IMR-90 (cell line): ENCODE measurements around the gene ADAMTS16. TPM values are rescaled to one million over a fixed set of nuclear protein-coding genes. Genes with fewer than 3 reads are reported as not detected.

Source experiments
- ATAC-seq: fragments of 200-7000 bp; cut with Tn5 transposase; 2 replicates; pipeline ENCODE4 v1.9.1; 2020; ENCODE audit warnings: low read depth, mild to moderate bottlenecking, moderate library complexity
- BruUV-seq: library from RNA; stranded (reverse); fragments of 400-500 nt; replicated peaks from 2 replicates; lab custom pipeline; 2021; lab: Mats Ljungman, UMichigan
- CTCF ChIA-PET: fragments of 300-600 bp; formaldehyde crosslinking; extraction: SDS; loops from one replicate; lab custom pipeline; 2021; ENCODE audit warnings: antibody characterized with exemption; lab: Yijun Ruan, JAX
- POLR2A ChIA-PET: fragments of 300-600 bp; sonication (Branson Sonifier 250); formaldehyde crosslinking; loops from one replicate; lab custom pipeline; 2022; ENCODE audit warnings: antibody characterized with exemption; ENCODE audit not compliant: unreplicated experiment; lab: Charles Lee
- DNase-seq: peaks from one replicate; pipeline ENCODE4 v3.0.0; 2013
- H2AFZ ChIP-seq: replicated peaks from 2 replicates; pipeline ENCODE3; 2013; ENCODE audit warnings: low read length, mild to moderate bottlenecking; ENCODE audit not compliant: poor library complexity
- H2AK5ac ChIP-seq: 2 replicates; pipeline ENCODE4 v1.6.1; 2013; ENCODE audit warnings: low read depth, low read length, inconsistent platforms
- H2AK9ac ChIP-seq: replicated peaks from 2 replicates; pipeline ENCODE3; 2013; ENCODE audit warnings: mild to moderate bottlenecking, low read depth, low read length, moderate library complexity; ENCODE audit not compliant: poor library complexity
- H2BK120ac ChIP-seq: 2 replicates; pipeline ENCODE4 v1.6.1; 2013; ENCODE audit warnings: low read depth, low read length, inconsistent platforms
- H2BK15ac ChIP-seq: 3 replicates; pipeline ENCODE4 v1.6.1; 2013; ENCODE audit warnings: low read depth, low read length, inconsistent platforms
- H2BK20ac ChIP-seq: 2 replicates; pipeline ENCODE4 v1.6.1; 2013; ENCODE audit warnings: low read depth, mild to moderate bottlenecking, inconsistent platforms, low read length, moderate library complexity
- H2BK5ac ChIP-seq: 2 replicates; pipeline ENCODE4 v1.6.1; 2013; ENCODE audit warnings: mild to moderate bottlenecking, low read depth, low read length, inconsistent platforms; ENCODE audit not compliant: poor library complexity, severe bottlenecking
- H3K14ac ChIP-seq: replicated peaks from 2 replicates; pipeline ENCODE4 v1.6.1; 2013; ENCODE audit warnings: low read depth, low read length, inconsistent platforms
- H3K18ac ChIP-seq: 2 replicates; pipeline ENCODE4 v1.6.1; 2013; ENCODE audit warnings: low read depth, low read length, control low read depth
- H3K23ac ChIP-seq: 2 replicates; pipeline ENCODE4 v1.6.1; 2013; ENCODE audit warnings: low read depth, low read length, inconsistent platforms
- H3K27ac ChIP-seq: 2 replicates; pipeline ENCODE4 v1.5.1; 2013; ENCODE audit warnings: mild to moderate bottlenecking, control low read depth, low read length; ENCODE audit not compliant: insufficient read depth
- H3K27me3 ChIP-seq: 2 replicates; pipeline ENCODE4 v1.6.1; 2013; ENCODE audit warnings: low read length; ENCODE audit not compliant: control insufficient read depth, insufficient read depth
- H3K36me3 ChIP-seq: 2 replicates; pipeline ENCODE4 v1.6.1; 2013; ENCODE audit warnings: low read length, mixed read lengths; ENCODE audit not compliant: control insufficient read depth, insufficient read depth
- H3K4ac ChIP-seq: 2 replicates; pipeline ENCODE4 v1.6.1; 2013; ENCODE audit warnings: low read depth, low read length, inconsistent platforms
- H3K4me1 ChIP-seq: 2 replicates; pipeline ENCODE4 v1.6.1; 2013; ENCODE audit warnings: low read length, mixed read lengths; ENCODE audit not compliant: control insufficient read depth, insufficient read depth
- H3K4me2 ChIP-seq: 2 replicates; pipeline ENCODE4 v1.6.1; 2013; ENCODE audit warnings: low read depth, mild to moderate bottlenecking, control low read depth, low read length, moderate library complexity
- H3K4me3 ChIP-seq: 2 replicates; pipeline ENCODE4 v1.5.1; 2013; ENCODE audit warnings: low read depth, mild to moderate bottlenecking, control low read depth, low read length, moderate library complexity; ENCODE audit not compliant: insufficient read depth
- H3K56ac ChIP-seq: 2 replicates; pipeline ENCODE4 v1.6.1; 2013; ENCODE audit warnings: low read length, inconsistent platforms; ENCODE audit not compliant: insufficient read depth; ENCODE audit errors: extremely low read depth
- H3K79me1 ChIP-seq, 2 experiments: 2 replicates each; pipeline ENCODE4 v1.6.1; 2013; ENCODE audit warnings: low read length in 2 of 2, inconsistent platforms in 1 of 2, low read depth in 1 of 2
- H3K9ac ChIP-seq: 2 replicates; pipeline ENCODE4 v1.6.1; 2013; ENCODE audit warnings: low read depth, low read length, control low read depth
- H3K9me1 ChIP-seq: 2 replicates; pipeline ENCODE4 v1.6.1; 2013; ENCODE audit warnings: low read length, inconsistent platforms; ENCODE audit not compliant: insufficient read depth
- H3K9me3 ChIP-seq: 2 replicates; pipeline ENCODE4 v1.6.1; 2013; ENCODE audit warnings: low read length; ENCODE audit not compliant: control insufficient read depth, insufficient read depth
- H4K20me1 ChIP-seq: 2 replicates; pipeline ENCODE4 v1.6.1; 2013; ENCODE audit warnings: low read length, inconsistent platforms; ENCODE audit not compliant: insufficient read depth
- H4K5ac ChIP-seq: 2 replicates; pipeline ENCODE4 v1.6.1; 2013; ENCODE audit warnings: mild to moderate bottlenecking, low read depth, low read length, control low read depth
- H4K8ac ChIP-seq, 2 experiments: 2 replicates each; pipeline ENCODE4 v1.6.1; 2013; ENCODE audit warnings: low read depth in 2 of 2, low read length in 2 of 2, control low read depth in 1 of 2, inconsistent platforms in 1 of 2
- H4K91ac ChIP-seq: 2 replicates; pipeline ENCODE4 v1.6.1; 2013; ENCODE audit warnings: low read depth, low read length, inconsistent platforms; ENCODE audit not compliant: insufficient read depth
- BHLHE40 ChIP-seq: fragments of 150-350 bp; IDR thresholded peaks from 2 replicates; pipeline ENCODE4 v1.6.1; 2016; ENCODE audit warnings: mild to moderate bottlenecking, low read depth, low read length
- CEBPB ChIP-seq: IDR thresholded peaks from 2 replicates; pipeline ENCODE4 v1.6.1; 2012; ENCODE audit warnings: low read depth, low read length, improper control_type of control experiment
- CHD1 ChIP-seq: IDR thresholded peaks from 2 replicates; pipeline ENCODE4 v1.6.1; 2012; ENCODE audit warnings: low read depth, low read length, improper control_type of control experiment
- FOS ChIP-seq: fragments of 150-350 bp; IDR thresholded peaks from 2 replicates; pipeline ENCODE4 v1.6.1; 2016; ENCODE audit warnings: low read depth, low read length
- MAFK ChIP-seq: IDR thresholded peaks from 2 replicates; pipeline ENCODE4 v1.6.1; 2012; ENCODE audit warnings: low read depth, low read length, improper control_type of control experiment
- MAZ ChIP-seq: IDR thresholded peaks from 2 replicates; pipeline ENCODE4 v1.6.1; 2012; ENCODE audit warnings: low read depth, mild to moderate bottlenecking, low read length, improper control_type of control experiment, moderate library complexity, borderline replicate concordance
- MXI1 ChIP-seq: IDR thresholded peaks from 2 replicates; pipeline ENCODE4 v1.6.1; 2012; ENCODE audit warnings: low read depth, mild to moderate bottlenecking, low read length, moderate library complexity, borderline replicate concordance
- NFE2L2 ChIP-seq: fragments of 150-350 bp; IDR thresholded peaks from 2 replicates; pipeline ENCODE4 v1.6.1; 2016; ENCODE audit warnings: low read depth, mild to moderate bottlenecking, low read length
- POLR2A ChIP-seq: IDR thresholded peaks from 2 replicates; pipeline ENCODE4 v1.6.1; 2012; ENCODE audit warnings: mild to moderate bottlenecking, low read depth, low read length
- RAD21 ChIP-seq: IDR thresholded peaks from 2 replicates; pipeline ENCODE4 v1.6.1; 2012; ENCODE audit warnings: low read length, improper control_type of control experiment
- RCOR1 ChIP-seq: IDR thresholded peaks from 2 replicates; pipeline ENCODE4 v1.6.1; 2012; ENCODE audit warnings: mild to moderate bottlenecking, low read length, improper control_type of control experiment; ENCODE audit not compliant: insufficient replicate concordance
- RFX5 ChIP-seq: IDR thresholded peaks from 2 replicates; pipeline ENCODE4 v1.8.0; 2012; ENCODE audit warnings: low read depth, mild to moderate bottlenecking, low read length, moderate library complexity
- SMC3 ChIP-seq: fragments of 150-350 bp; IDR thresholded peaks from 2 replicates; pipeline ENCODE4 v1.6.1; 2016; ENCODE audit warnings: low read depth, mild to moderate bottlenecking, antibody characterized with exemption, low read length, moderate library complexity
- USF2 ChIP-seq: fragments of 150-350 bp; IDR thresholded peaks from 2 replicates; pipeline ENCODE4 v1.6.1; 2017; ENCODE audit warnings: mild to moderate bottlenecking, antibody characterized with exemption, low read length, low read depth
- WGBS, 2 experiments: methylation state at CpG; one replicate each; pipeline versions ENCODE4 v1.1.5 to v1.1.7; 2013; ENCODE audit warnings: missing lambda C conversion rate in 2 of 2; ENCODE audit not compliant: insufficient read length in 1 of 2; ENCODE audit errors: extremely low coverage in 2 of 2; 5-methylcytosine and 5-hydroxymethylcytosine counted together
- dilution Hi-C: fragments of 300-500 bp; cut with HindIII; formaldehyde crosslinking; loops from one replicate; pipeline ENCODE4 v1.14.3; 2018; ENCODE audit warnings: low sequenced_read_pairs; ENCODE audit not compliant: unreplicated experiment
- in situ Hi-C: fragments of 300-500 bp; cut with MboI; formaldehyde crosslinking; loops from 3 replicates; pipeline ENCODE4 v1.14.3; 2019; ENCODE audit warnings: low sequenced_read_pairs, inconsistent platforms, mixed read lengths
- intact Hi-C: fragments of 100-400 bp; cut with micrococcal nuclease; formaldehyde crosslinking; loops from 2 replicates; pipeline ENCODE4 v1.10.0; 2022
- polyA plus RNA-seq, 3 experiments: library from polyadenylated mRNA; depleted of rRNA; stranded (reverse); fragments of >200 nt; gene quantifications; 2 replicates each; pipeline ENCODE4 v1.2.3, GENCODE V29; 2012; ENCODE audit warnings: low replicate concordance in 1 of 3
- total RNA-seq: library from RNA; depleted of rRNA; stranded (reverse); fragments of >200 nt; gene quantifications from 2 replicates; pipeline ENCODE4 v1.2.3, GENCODE V29; 2012
- TF ChIP-seq, protein P1 (sequence below): fragments of 150-350 bp; IDR thresholded peaks from 2 replicates; pipeline ENCODE4 v1.6.1; 2016; ENCODE audit warnings: low read depth, mild to moderate bottlenecking, low read length, moderate library complexity, borderline replicate concordance
- TF ChIP-seq, protein P2 (sequence below): conservative IDR thresholded peaks from 2 replicates; pipeline ENCODE4 v1.5.1; 2012; ENCODE audit warnings: mild to moderate bottlenecking, low read depth, low read length, improper control_type of control experiment

Gene ADAMTS16
- total and polyA plus RNA-seq, 2 of the 4 experiments (the other 2 are of a cell fraction): 0.09 to 0.18 TPM

DNA sequence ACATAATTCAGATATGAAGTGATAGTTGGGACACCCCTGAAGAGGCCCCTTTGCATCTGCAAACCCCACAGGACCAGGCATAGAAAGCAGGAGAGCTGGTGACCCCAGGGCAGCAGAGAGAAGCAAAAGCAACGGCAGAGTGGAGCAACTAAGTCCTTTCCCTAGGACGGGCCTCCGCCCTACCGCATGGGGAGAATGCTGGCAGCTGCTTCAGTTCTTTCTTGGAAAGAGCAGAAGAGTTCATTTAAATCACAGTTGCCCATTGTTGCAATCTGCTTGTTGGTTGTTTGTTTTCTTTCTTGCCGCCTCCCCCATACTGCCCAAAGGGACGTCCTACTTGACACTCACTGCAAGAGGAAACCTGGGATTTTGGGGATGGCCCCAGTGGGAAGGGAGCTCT is 126.2 kb downstream of the ADAMTS16 start:
- Histone ChIP-seq H2BK20ac (no peak overlapping the region), H3K9me3 (peaks cover 35% of the 10 kb centered on the region), H4K5ac (no peak overlapping the region), H4K91ac (no peak overlapping the region), H3K27me3 (no peaks in the 10 kb centered on the region), H3K79me1 (no peaks in the 10 kb centered on the region), H3K18ac (no peak overlapping the region), H2BK5ac (no peak overlapping the region), H2AK9ac (no peak overlapping the region), H2AK5ac (no peak overlapping the region), H2BK15ac (no peak overlapping the region), H3K4me2 (no peak overlapping the region), H3K27ac (no peak overlapping the region), H3K14ac (no peak overlapping the region), H3K4me3 (no peak overlapping the region), H3K9me1 (no peaks in the 10 kb centered on the region), H3K4ac (no peak overlapping the region), H3K4me1 (no peaks in the 10 kb centered on the region), H2AFZ (no peak overlapping the region), H2BK120ac (no peak overlapping the region), H3K36me3 (no peaks in the 10 kb centered on the region), H3K23ac (no peak overlapping the region), H4K20me1 (no peaks in the 10 kb centered on the region), H4K8ac (no peak overlapping the region), H3K56ac (no peak overlapping the region), H3K9ac (no peak overlapping the region)
- POLR2A ChIA-PET: no interaction called here
- dilution Hi-C loops (no loop called here), intact Hi-C loops (no loop called here), in situ Hi-C loops (no loop called here)
- TF ChIP-seq, protein P1, sequence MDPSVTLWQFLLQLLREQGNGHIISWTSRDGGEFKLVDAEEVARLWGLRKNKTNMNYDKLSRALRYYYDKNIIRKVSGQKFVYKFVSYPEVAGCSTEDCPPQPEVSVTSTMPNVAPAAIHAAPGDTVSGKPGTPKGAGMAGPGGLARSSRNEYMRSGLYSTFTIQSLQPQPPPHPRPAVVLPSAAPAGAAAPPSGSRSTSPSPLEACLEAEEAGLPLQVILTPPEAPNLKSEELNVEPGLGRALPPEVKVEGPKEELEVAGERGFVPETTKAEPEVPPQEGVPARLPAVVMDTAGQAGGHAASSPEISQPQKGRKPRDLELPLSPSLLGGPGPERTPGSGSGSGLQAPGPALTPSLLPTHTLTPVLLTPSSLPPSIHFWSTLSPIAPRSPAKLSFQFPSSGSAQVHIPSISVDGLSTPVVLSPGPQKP: no peak
- no peak for TF ChIP-seq CHD1
- TF ChIP-seq MXI1: no peak
- no peak for TF ChIP-seq RCOR1
- no peak for TF ChIP-seq USF2
- no peak for TF ChIP-seq NFE2L2
- TF ChIP-seq CEBPB: no peak
- no peak for TF ChIP-seq SMC3
- TF ChIP-seq BHLHE40: no peak
- no peak for TF ChIP-seq FOS
- TF ChIP-seq RFX5: no peak
- TF ChIP-seq MAFK: no peak
- no peak for TF ChIP-seq RAD21
- TF ChIP-seq, protein P2, sequence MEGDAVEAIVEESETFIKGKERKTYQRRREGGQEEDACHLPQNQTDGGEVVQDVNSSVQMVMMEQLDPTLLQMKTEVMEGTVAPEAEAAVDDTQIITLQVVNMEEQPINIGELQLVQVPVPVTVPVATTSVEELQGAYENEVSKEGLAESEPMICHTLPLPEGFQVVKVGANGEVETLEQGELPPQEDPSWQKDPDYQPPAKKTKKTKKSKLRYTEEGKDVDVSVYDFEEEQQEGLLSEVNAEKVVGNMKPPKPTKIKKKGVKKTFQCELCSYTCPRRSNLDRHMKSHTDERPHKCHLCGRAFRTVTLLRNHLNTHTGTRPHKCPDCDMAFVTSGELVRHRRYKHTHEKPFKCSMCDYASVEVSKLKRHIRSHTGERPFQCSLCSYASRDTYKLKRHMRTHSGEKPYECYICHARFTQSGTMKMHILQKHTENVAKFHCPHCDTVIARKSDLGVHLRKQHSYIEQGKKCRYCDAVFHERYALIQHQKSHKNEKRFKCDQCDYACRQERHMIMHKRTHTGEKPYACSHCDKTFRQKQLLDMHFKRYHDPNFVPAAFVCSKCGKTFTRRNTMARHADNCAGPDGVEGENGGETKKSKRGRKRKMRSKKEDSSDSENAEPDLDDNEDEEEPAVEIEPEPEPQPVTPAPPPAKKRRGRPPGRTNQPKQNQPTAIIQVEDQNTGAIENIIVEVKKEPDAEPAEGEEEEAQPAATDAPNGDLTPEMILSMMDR: no peak
- no peak for TF ChIP-seq POLR2A
- no peak for TF ChIP-seq MAZ
- BruUV-seq: no TSS peak
- no CpG with 5 or more reads among the region's 6 CpGs for WGBS, 2 experiments
- ATAC-seq (no peak), DNase-seq (no peak)
- CTCF ChIA-PET: no interaction called here
